Measurements from ENCODE around the gene KIAA0040.

The KIAA0040 gene
- 40.3 to 176 reads per million in 2 donors for total RNA-seq

DNA sequence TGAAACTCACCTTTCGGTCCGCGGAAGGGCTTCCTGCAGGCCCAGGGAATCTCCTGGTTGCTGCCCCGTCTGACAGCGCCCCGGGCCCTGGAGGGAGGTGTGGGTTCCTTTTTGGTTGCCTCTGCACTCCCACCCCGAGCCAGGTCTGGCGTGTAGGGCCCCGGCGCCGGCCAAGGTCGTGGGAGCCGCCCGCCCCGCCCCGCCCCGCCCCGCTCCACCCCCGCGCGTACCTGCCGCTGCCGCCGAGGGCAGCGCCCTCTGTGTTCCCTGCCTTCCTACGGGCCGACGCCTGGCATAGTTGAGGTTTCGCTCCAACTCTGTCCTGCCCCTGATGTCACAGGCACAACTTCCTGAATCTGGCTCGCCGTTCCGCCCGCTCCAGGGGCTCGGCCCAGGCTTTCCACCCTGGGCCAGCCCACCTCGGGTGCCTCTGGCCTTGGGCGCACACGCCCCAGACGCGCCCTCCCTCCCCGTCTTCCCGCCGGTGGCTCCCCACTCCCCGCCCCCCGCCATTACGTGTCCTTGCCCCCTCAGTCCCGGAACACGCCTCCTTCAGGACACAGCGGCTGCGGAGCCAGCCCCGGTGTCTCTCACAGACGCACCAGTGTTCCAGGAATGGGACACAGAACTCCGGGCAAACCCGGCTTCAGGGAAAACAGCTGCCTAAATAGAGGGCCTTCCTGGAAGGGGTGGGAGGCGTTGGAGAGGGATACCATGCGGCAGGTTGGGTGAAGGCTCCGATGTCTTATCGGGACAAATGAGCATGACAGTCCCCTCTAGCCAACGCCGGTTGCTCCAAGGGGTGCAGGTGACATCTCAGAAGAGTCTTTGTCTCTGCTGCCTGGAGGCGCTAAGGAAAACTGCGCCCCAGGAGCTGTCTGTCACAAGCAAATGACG lies at the start of gene KIAA0040:
Gene KIAA0040, minus strand, starts transcription at position 147 of the 897 bp plus-strand sequence. CDS start 31,763 bp downstream, outside the sequence.
- DNase-seq: peak; percentile 64

DNA sequence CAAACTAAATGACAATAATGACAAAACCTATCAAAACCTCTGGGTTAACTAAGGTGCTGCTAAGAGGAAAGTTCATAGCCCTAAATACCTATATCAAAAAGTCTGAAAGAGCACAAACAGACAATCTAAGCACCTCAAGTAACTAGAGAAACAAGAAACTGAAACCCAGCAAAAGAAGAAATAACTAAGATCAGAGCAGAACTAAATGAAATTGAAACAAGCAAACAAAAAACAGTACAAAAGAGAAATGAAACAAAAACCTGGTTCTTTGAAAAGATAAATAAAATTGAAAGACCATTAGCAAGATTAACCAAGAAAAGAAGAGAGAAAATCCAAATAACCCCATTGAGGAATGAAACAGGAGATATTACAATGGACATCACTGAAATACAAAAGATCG lies 44.8 kb upstream of the KIAA0040 start:
- DNase-seq: no peak

DNA sequence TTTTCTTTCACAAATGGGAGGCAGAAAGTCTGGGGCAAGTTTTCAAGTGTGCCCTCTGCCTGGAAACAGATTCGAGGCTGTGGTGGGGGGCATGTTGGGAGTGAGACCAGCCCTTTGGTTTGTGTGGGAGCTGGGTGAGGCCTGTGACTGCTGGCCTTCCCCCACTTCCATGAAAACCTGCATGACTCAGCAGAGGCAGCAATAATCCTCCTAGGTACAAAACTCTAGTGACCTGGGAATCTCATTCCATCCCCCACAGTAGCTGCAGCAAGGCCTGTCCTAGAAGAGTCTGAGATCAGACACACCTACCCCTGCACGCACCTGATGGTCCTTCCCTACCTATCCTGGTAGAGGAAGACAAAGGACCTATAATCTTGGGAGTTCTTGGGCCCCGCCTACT lies 42.1 kb upstream of the KIAA0040 start:
- no peak for DNase-seq

DNA sequence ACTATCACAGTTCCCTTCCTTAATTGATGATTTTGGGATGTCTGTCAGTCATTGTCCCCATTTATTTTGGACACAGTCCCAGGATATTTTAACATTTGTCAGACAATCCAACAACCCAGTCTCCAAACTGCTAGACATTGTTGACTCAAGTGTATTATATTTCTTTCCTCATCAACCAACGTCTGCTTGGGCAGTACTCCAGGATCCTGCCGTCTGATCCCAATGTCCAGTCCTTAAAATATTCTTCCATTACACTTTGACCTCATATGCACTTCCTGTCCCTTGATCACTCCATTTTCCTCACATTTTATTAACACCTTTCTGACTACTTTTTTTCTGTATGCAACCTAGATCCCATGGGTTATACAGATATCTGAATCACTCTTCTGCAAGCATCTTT lies 39.8 kb upstream of the KIAA0040 start:
- no peak for DNase-seq

DNA sequence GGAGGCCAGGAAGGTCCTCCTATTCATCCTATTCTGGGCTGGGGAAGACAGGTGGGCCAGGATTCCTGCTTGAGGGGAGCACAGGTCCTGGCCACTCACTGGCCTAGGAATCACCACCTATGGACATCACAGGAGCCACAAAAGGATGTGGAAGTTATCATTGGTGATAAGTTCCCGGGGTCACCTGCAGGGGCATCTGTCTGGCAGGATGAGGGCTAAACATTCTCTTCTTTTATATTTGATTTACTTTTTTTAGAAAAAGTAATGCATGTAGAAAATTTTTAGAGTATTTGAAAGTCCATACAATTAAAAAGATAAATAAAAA lies 33.2 kb upstream of the KIAA0040 start:
- no peak for DNase-seq

DNA sequence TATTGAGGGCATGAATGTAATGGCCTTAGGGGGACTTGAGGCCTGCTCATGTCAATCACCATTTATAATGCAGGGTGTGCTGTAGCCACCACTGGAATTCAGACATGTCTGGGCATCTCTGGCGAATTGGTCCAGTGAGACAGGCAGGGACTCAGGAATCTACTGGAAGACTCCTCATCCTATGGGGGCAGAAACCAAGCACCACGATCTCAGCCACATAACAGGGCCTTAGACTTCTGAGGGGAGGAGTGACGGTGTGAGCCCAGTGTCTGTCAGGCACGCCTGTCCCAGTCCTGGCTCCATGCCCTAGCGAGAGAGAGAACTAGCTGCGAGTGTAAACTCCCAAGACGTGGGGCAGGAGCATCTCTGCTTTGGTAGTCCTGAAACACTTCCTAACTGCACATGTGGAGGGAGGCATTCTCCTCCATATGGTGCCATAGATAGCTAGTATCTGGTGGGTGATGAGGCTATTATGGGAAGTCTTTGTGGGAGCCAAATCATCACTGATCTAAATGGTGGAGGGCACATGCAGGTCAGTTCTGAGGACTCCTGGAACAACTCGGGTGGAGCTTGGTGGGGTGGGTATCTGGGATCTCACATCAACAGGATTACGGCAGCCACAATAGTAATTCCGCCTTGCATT lies 29.8 kb upstream of the KIAA0040 start:
- no peak for DNase-seq

DNA sequence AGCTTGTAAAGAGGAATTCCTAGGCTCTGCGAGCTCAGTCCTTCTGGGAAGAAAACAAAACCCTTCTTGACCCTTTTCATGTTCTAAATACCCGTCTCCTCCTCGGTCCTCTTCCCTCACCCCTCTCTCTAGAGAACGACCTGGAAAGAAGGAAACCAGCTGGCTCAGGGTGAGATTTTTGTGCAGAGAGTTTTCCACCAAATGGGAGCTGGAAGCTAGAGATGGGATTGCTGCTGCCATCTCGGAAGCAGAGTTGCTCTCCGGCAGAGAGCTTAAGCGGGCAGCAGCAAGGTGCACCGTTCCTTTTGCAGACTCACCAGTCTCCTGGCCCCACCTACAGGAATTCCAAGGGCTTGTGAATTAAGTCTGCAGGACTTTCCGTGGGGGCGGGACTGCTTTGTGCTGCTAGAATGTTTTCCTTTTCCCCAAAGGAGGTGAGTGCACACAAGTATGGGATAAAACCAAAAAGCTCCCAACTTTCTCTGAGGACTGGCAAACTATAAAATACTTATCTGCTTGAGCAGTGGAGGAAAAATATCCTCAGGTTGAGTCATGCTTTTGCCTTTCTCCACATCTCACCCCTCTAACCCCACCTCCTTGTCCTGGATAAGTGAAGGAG lies 29.1 kb upstream of the KIAA0040 start:
- no peak for DNase-seq

- no peak for DNase-seq
Observed at GRCh38 chr1:175220853-175221556, 28.4 kb upstream of the KIAA0040 start.

GRCh38 chr1:175219774-175220173 lies 27.2 kb upstream of the KIAA0040 start:
- no peak for DNase-seq

GRCh38 chr1:175218786-175219434 lies 26.3 kb upstream of the KIAA0040 start:
- no peak for DNase-seq

- no peak for DNase-seq
Observed at GRCh38 chr1:175217721-175218531, 25.4 kb upstream of the KIAA0040 start.

DNA sequence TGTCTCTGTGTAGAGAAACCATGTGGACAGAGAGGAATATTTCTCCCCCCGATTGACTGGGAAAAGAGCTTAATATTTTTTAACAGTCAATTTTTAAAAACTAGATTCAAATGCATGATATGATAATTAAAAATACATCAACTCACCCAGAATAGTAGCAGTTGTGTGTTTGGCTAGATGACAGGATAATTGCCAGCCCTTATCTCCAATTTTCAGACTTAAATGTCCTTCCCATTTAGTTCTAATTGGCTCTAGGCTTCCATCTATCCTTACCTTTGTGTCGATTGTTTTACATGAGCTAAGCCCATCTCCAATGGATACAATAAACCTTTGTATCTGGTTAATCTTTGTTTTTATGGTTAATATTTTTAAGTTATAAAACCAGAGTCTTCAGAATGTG lies 23.9 kb upstream of the KIAA0040 start:
- DNase-seq: no peak

DNA sequence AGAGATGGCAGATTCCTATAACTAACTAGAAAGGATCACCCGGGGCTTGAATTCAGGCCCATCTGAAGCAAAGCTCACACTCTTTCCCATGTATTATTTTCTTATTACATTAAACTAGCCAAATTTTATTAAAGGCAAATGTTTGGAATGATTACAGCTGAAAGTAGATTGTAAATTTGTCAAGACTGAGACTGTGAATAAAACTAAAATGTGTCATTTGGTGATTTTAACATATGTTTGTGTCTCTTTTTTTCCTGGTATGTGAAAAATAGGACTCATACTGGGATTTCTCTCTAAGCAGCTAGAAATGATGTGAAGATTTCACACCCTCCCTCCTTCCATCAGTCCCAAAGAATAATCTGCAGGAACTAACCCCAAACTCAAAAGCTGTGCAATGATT lies 19.1 kb upstream of the KIAA0040 start:
- DNase-seq: no peak

- no peak for DNase-seq
Observed at GRCh38 chr1:175210744-175211143, 18.2 kb upstream of the KIAA0040 start.

- DNase-seq: no peak
Observed at GRCh38 chr1:175209493-175209921, 16.9 kb upstream of the KIAA0040 start.

DNA sequence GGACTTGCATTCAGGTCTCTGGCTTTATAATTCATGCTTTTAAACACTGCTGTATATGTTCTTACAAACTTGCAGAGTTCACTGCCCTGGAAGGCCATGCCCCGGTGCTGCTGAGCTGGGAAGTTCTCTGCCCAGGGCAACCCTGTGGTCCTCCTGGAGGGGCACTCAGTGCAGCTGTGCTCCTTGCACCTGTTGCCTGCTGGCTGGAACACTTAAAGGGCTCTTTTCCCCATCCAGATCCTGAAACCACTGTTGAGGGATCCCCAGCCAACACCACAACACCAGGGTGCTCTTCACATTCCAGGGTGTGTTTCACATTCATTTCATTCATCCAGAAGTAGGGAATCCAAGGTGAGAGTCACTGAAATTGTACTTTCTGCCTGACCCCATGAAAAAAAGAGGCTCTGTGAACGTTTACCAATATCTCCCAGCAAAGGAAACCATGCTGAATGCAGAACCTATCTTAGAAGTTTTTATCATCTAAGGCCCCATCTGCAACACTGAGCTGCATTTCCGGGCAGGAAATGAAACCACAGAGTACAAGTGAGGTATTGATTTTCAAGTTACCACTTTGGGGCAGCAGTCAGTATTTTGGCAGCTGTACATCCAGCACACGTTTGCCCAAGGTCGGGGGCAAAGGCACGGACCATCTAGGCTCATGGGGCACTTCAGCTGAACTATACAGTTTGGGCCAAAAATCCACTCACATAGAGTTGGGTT lies 16.4 kb upstream of the KIAA0040 start:
- DNase-seq: peak; percentile 22

- no peak for DNase-seq
Observed at GRCh38 chr1:175207971-175208370, 15.4 kb upstream of the KIAA0040 start.

- DNase-seq: no peak
Observed at GRCh38 chr1:175206687-175207086, 14.1 kb upstream of the KIAA0040 start.

- DNase-seq: no peak
Observed at GRCh38 chr1:175204330-175204729, 11.8 kb upstream of the KIAA0040 start.

- no peak for DNase-seq
Observed at GRCh38 chr1:175203570-175204068, 11.0 kb upstream of the KIAA0040 start.
